Activated CD4-positive, alpha-beta T cell treated with anti-CD3 and anti-CD28 coated beads, Interleukin-2, amount 10 ng/mL, durations not matched to agents 7 days and 5 days (primary cell): Measurements from ENCODE around the gene SLC4A8. TPM values are rescaled to one million over a fixed set of nuclear protein-coding genes. Genes with fewer than 3 reads are reported as not detected.

Source experiments
- CTCF ChIA-PET: fragments of 350-600 bp; sonication (Branson Sonifier 250); formaldehyde crosslinking; loops from one replicate; lab custom pipeline; 2021; ENCODE audit warnings: antibody characterized with exemption; lab: Charles Lee
- POLR2A ChIA-PET: fragments of 350-600 bp; sonication (Branson Sonifier 250); formaldehyde crosslinking; loops from one replicate; lab custom pipeline; 2021; ENCODE audit warnings: antibody characterized with exemption; lab: Charles Lee
- DNase-seq: peaks from one replicate; pipeline ENCODE4 v3.0.0-alpha.2; 2020
- H3K27ac Mint-ChIP-seq: one replicate; pipeline ENCODE4 v1.8.0; 2021; ENCODE audit warnings: mild to moderate bottlenecking, moderate library complexity, mixed read lengths
- H3K27me3 Mint-ChIP-seq: one replicate; pipeline ENCODE4 v1.8.0; 2021; ENCODE audit warnings: mixed read lengths
- H3K36me3 Mint-ChIP-seq: one replicate; pipeline ENCODE4 v1.8.0; 2021; ENCODE audit warnings: low read depth, mixed read lengths
- H3K4me1 Mint-ChIP-seq: one replicate; pipeline ENCODE4 v1.8.0; 2021; ENCODE audit warnings: mixed read lengths
- H3K4me3 Mint-ChIP-seq: one replicate; pipeline ENCODE4 v1.8.0; 2021; ENCODE audit warnings: mild to moderate bottlenecking, moderate library complexity, mixed read lengths
- H3K9me3 Mint-ChIP-seq: one replicate; pipeline ENCODE4 v1.8.0; 2021; ENCODE audit warnings: mixed read lengths
- total RNA-seq, 2 experiments: library from RNA; stranded (reverse); gene quantifications; one replicate each; pipeline ENCODE4 v1.2.3, GENCODE V29; 2021

The SLC4A8 gene
- total RNA-seq, 2 experiments from 2014 or later: 2.9 to 4.4 TPM

GRCh38 chr12:51401020-51401419, 23.6 kb upstream of the SLC4A8 start:
- ChIA-PET CTCF (interaction anchor here (1.7 kb wide), 1 partner anchor 21 kb away, joined by 4 read pairs; no protein-coding TSS in a partner anchor), POLR2A (no interaction called here)
- Mint-ChIP-seq H3K27ac (no peak overlapping the region), H3K36me3 (no peaks in the 10 kb centered on the region), H3K4me3 (no peak overlapping the region), H3K9me3 (no peaks in the 10 kb centered on the region), H3K4me1 (peaks cover 4% of the 10 kb centered on the region), H3K27me3 (peaks cover 6% of the 10 kb centered on the region)
- DNase-seq: no peak

DNA sequence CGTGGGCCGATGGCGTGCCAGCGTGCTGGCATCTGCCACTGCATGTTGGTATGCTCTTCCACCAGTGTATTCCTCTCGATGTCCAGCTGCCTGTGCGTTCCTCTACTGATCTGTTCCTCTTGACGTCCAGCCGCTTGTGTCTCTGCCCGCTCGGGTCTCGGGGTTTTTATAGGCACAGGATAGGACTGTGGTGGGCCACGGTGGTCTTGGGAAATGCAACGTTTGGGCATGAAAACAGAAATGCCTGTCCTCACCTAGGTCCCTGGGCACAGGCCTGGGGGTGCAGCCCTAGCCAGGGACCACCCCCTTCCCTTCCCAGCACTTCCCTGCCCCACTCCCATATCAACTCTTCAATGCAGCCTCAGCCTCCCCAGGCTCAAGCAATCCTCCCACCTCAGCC, 23.1 kb upstream of the SLC4A8 start:
- ChIA-PET CTCF (interaction anchor here (1.3 kb wide), 1 partner anchor 32 kb away, joined by 6 read pairs; no protein-coding TSS in a partner anchor), POLR2A (no interaction called here)
- Mint-ChIP-seq H3K36me3 (no peaks in the 10 kb centered on the region), H3K4me1 (peaks cover 2% of the 10 kb centered on the region), H3K27ac (no peak overlapping the region), H3K27me3 (peaks cover 6% of the 10 kb centered on the region), H3K9me3 (no peaks in the 10 kb centered on the region), H3K4me3 (no peak overlapping the region)
- DNase-seq: no peak

DNA sequence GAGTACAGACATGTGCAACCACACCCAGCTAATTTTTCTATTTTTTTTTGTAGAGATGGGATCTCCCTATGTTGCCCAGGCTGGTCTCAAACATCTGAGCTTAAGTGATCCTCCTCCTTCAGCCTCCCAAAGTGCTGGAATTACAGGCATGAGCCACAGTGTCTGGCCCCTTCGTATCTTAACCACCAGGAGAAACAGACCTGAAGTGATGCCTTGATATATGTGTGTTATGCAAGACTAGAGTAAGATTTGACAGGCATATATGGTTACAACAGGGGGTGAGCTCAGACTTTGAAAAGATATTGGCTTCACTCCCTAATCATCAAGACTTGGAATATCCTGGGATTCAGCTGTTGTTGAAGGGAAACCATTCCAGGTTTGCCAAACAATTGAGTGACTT, 22.7 kb upstream of the SLC4A8 start:
- ChIA-PET POLR2A (no interaction called here), CTCF (interaction anchor here (1.1 to 1.3 kb wide), 2 partner anchors 8 to 33 kb away, joined by 3 to 6 read pairs; no protein-coding TSS in a partner anchor)
- Mint-ChIP-seq H3K4me3 (no peak overlapping the region), H3K4me1 (peaks cover 2% of the 10 kb centered on the region), H3K27ac (no peak overlapping the region), H3K27me3 (peaks cover 6% of the 10 kb centered on the region), H3K36me3 (no peaks in the 10 kb centered on the region), H3K9me3 (no peaks in the 10 kb centered on the region)
- no peak for DNase-seq

GRCh38 chr12:51403159-51403558, 21.5 kb upstream of the SLC4A8 start:
- no peak overlapping the region for H3K4me3 Mint-ChIP-seq
- POLR2A ChIA-PET: no interaction called here
- peaks cover 3% of the 10 kb centered on the region for H3K27me3 Mint-ChIP-seq
- no peak overlapping the region for H3K27ac Mint-ChIP-seq
- peaks cover 6% of the 10 kb centered on the region for H3K4me1 Mint-ChIP-seq
- no peaks in the 10 kb centered on the region for H3K36me3 Mint-ChIP-seq
- CTCF ChIA-PET: interaction anchor here (0.6 kb wide), 1 partner anchor 1385 kb away, joined by 3 read pairs; no protein-coding TSS in a partner anchor
- DNase-seq: no peak
- no peaks in the 10 kb centered on the region for H3K9me3 Mint-ChIP-seq

DNA sequence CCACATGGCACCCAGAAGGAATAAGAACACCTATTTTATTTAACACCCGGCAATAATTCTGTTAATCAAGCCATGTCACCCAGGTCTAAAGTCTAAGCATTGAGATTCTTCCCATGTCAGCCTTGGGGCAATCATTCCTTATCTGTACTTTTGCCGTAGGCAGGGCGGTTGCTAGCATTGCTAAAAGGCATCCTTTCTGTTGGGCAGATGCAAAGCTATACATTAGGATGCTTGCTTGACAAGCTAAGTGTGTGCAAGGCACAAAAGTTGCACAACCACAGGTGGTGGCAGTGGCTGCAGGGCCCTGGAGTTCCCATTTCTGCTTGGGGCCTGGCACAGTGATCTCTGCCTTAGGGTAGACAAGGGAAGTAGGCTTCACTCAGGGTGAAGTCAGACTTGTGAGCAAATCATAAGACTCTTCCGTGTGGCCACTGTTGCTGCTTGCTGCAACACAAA, 20.9 kb upstream of the SLC4A8 start:
- Mint-ChIP-seq H3K4me1 (peaks cover 6% of the 10 kb centered on the region), H3K27ac (no peak overlapping the region), H3K9me3 (no peaks in the 10 kb centered on the region), H3K4me3 (no peak overlapping the region), H3K27me3 (peaks cover 2% of the 10 kb centered on the region), H3K36me3 (no peaks in the 10 kb centered on the region)
- POLR2A ChIA-PET: no interaction called here
- CTCF ChIA-PET: interaction anchor here (0.6 kb wide), 2 partner anchors 189 to 1385 kb away, joined by 3 read pairs; no protein-coding TSS in a partner anchor
- DNase-seq: no peak

GRCh38 chr12:51404627-51405026, 20.0 kb upstream of the SLC4A8 start:
- no peaks in the 10 kb centered on the region for H3K9me3 Mint-ChIP-seq
- H3K27ac Mint-ChIP-seq: no peak overlapping the region
- ChIA-PET CTCF (no interaction called here), POLR2A (no interaction called here)
- no peaks in the 10 kb centered on the region for H3K36me3 Mint-ChIP-seq
- peaks cover 6% of the 10 kb centered on the region for H3K4me1 Mint-ChIP-seq
- no peak for DNase-seq
- no peaks in the 10 kb centered on the region for H3K27me3 Mint-ChIP-seq
- no peak overlapping the region for H3K4me3 Mint-ChIP-seq

GRCh38 chr12:51405801-51406207, 18.8 kb upstream of the SLC4A8 start:
- ChIA-PET CTCF (interaction anchor here (1.1 kb wide), 1 partner anchor 9 kb away, joined by 4 read pairs; no protein-coding TSS in a partner anchor), POLR2A (no interaction called here)
- Mint-ChIP-seq H3K4me1 (peaks cover 6% of the 10 kb centered on the region), H3K27ac (no peak overlapping the region), H3K27me3 (no peaks in the 10 kb centered on the region), H3K4me3 (no peak overlapping the region), H3K9me3 (no peaks in the 10 kb centered on the region), H3K36me3 (no peaks in the 10 kb centered on the region)
- DNase-seq: no peak

GRCh38 chr12:51406290-51406689, 18.3 kb upstream of the SLC4A8 start:
- ChIA-PET POLR2A (no interaction called here), CTCF (interaction anchor here (1.0 to 1.1 kb wide), 2 partner anchors 9 to 11 kb away, joined by 3 to 4 read pairs; no protein-coding TSS in a partner anchor)
- peaks cover 6% of the 10 kb centered on the region for H3K4me1 Mint-ChIP-seq
- no peaks in the 10 kb centered on the region for H3K27me3 Mint-ChIP-seq
- H3K4me3 Mint-ChIP-seq: no peak overlapping the region
- H3K27ac Mint-ChIP-seq: no peak overlapping the region
- no peaks in the 10 kb centered on the region for H3K36me3 Mint-ChIP-seq
- no peaks in the 10 kb centered on the region for H3K9me3 Mint-ChIP-seq
- DNase-seq: no peak

DNA sequence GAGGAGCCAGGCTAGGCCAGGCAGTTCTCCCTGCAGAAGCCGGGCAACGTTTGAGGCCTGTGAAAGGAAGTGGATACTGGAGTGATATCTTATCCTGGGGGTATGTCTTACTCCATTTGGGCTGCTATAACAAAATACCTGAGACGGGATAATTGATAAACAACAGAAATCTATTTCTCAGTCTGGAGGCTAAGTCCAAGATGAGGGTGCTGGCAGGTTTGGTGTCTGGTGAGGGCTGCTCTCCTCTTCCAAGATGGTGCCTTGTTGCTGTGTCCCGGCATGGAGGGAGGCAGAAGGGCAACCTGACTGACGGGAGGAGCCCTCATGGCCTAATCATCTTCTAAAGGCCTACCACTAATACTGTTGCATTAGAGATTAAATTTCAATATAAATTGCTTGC, 17.8 kb upstream of the SLC4A8 start:
- Mint-ChIP-seq H3K27me3 (no peaks in the 10 kb centered on the region), H3K36me3 (no peaks in the 10 kb centered on the region), H3K4me1 (peaks cover 6% of the 10 kb centered on the region), H3K4me3 (no peak overlapping the region), H3K9me3 (no peaks in the 10 kb centered on the region), H3K27ac (peak overlapping the region; percentile 22)
- POLR2A ChIA-PET: no interaction called here
- CTCF ChIA-PET: interaction anchor here (1.0 to 1.2 kb wide), 2 partner anchors 9 to 12 kb away, joined by 3 read pairs; no protein-coding TSS in a partner anchor
- no peak for DNase-seq

GRCh38 chr12:51407604-51408003, 17.0 kb upstream of the SLC4A8 start:
- ChIA-PET POLR2A (no interaction called here), CTCF (interaction anchor here (1.2 kb wide), 1 partner anchor 9 kb away, joined by 3 read pairs; no protein-coding TSS in a partner anchor)
- Mint-ChIP-seq H3K4me3 (no peak overlapping the region), H3K36me3 (no peaks in the 10 kb centered on the region), H3K4me1 (peaks cover 6% of the 10 kb centered on the region), H3K27ac (peak overlapping the region; percentile 51), H3K27me3 (no peaks in the 10 kb centered on the region), H3K9me3 (no peaks in the 10 kb centered on the region)
- DNase-seq: no peak

GRCh38 chr12:51409846-51410245, 14.8 kb upstream of the SLC4A8 start:
- Mint-ChIP-seq H3K4me3 (no peak overlapping the region), H3K27me3 (peaks cover 2% of the 10 kb centered on the region), H3K9me3 (no peaks in the 10 kb centered on the region), H3K27ac (no peak overlapping the region), H3K4me1 (peaks cover 6% of the 10 kb centered on the region), H3K36me3 (no peaks in the 10 kb centered on the region)
- CTCF ChIA-PET: no interaction called here
- POLR2A ChIA-PET: no interaction called here
- no peak for DNase-seq

- CTCF ChIA-PET: interaction anchor here (1.3 kb wide), 1 partner anchor 119 kb away, joined by 4 read pairs; no protein-coding TSS in a partner anchor
- no peak overlapping the region for H3K27ac Mint-ChIP-seq
- no peak for DNase-seq
Observed at GRCh38 chr12:51413149-51413548, 11.5 kb upstream of the SLC4A8 start.

GRCh38 chr12:51413791-51414190, 10.8 kb upstream of the SLC4A8 start:
- no peaks in the 10 kb centered on the region for H3K4me1 Mint-ChIP-seq
- no peak overlapping the region for H3K27ac Mint-ChIP-seq
- H3K36me3 Mint-ChIP-seq: no peaks in the 10 kb centered on the region
- ChIA-PET CTCF (interaction anchor here (1.3 kb wide), 1 partner anchor 118 kb away, joined by 4 read pairs; no protein-coding TSS in a partner anchor), POLR2A (no interaction called here)
- H3K27me3 Mint-ChIP-seq: peaks cover 6% of the 10 kb centered on the region
- H3K4me3 Mint-ChIP-seq: no peak overlapping the region
- DNase-seq: no peak
- no peaks in the 10 kb centered on the region for H3K9me3 Mint-ChIP-seq

More at GRCh38 chr12:51413149-51413548, 11.5 kb upstream of the SLC4A8 start:
- Mint-ChIP-seq H3K36me3 (no peaks in the 10 kb centered on the region), H3K4me1 (no peaks in the 10 kb centered on the region), H3K9me3 (no peaks in the 10 kb centered on the region), H3K27me3 (peaks cover 6% of the 10 kb centered on the region), H3K4me3 (no peak overlapping the region)
- POLR2A ChIA-PET: no interaction called here
